ENCODE results near the gene SYT17. TPM values are rescaled to one million over a fixed set of nuclear protein-coding genes. Genes with fewer than 3 reads are reported as not detected.

SYT17 gene
- total RNA-seq, 2 donors from 2014 or later: 3.9 to 9.2 TPM

- no peaks in the 10 kb centered on the region for H3K9me3 ChIP-seq
- TF ChIP-seq, protein P1, sequence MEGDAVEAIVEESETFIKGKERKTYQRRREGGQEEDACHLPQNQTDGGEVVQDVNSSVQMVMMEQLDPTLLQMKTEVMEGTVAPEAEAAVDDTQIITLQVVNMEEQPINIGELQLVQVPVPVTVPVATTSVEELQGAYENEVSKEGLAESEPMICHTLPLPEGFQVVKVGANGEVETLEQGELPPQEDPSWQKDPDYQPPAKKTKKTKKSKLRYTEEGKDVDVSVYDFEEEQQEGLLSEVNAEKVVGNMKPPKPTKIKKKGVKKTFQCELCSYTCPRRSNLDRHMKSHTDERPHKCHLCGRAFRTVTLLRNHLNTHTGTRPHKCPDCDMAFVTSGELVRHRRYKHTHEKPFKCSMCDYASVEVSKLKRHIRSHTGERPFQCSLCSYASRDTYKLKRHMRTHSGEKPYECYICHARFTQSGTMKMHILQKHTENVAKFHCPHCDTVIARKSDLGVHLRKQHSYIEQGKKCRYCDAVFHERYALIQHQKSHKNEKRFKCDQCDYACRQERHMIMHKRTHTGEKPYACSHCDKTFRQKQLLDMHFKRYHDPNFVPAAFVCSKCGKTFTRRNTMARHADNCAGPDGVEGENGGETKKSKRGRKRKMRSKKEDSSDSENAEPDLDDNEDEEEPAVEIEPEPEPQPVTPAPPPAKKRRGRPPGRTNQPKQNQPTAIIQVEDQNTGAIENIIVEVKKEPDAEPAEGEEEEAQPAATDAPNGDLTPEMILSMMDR (IDR thresholded peaks at IDR 0.05): no peak
- H3K4me1 ChIP-seq: peaks cover 13% of the 10 kb centered on the region
- ATAC-seq: no peak
- H3K27ac ChIP-seq: no peak overlapping the region
- H3K4me3 ChIP-seq: no peak overlapping the region
- WGBS, 2 donors: 56 to 64% methylated on average over 8 of the region's 8 CpGs
- intact Hi-C loops (cut with DNase I): no loop called here
- H3K36me3 ChIP-seq (replicated peaks in 1 of 2; ENCODE audit: insufficient read depth in 1 of 2, low read depth in 2 of 2): no peaks in the 10 kb centered on the region
- DNase-seq: no peak
- no peaks in the 10 kb centered on the region for H3K27me3 ChIP-seq
Observed at GRCh38 chr16:19173059-19173458, 5.0 kb downstream of the SYT17 start.

DNA sequence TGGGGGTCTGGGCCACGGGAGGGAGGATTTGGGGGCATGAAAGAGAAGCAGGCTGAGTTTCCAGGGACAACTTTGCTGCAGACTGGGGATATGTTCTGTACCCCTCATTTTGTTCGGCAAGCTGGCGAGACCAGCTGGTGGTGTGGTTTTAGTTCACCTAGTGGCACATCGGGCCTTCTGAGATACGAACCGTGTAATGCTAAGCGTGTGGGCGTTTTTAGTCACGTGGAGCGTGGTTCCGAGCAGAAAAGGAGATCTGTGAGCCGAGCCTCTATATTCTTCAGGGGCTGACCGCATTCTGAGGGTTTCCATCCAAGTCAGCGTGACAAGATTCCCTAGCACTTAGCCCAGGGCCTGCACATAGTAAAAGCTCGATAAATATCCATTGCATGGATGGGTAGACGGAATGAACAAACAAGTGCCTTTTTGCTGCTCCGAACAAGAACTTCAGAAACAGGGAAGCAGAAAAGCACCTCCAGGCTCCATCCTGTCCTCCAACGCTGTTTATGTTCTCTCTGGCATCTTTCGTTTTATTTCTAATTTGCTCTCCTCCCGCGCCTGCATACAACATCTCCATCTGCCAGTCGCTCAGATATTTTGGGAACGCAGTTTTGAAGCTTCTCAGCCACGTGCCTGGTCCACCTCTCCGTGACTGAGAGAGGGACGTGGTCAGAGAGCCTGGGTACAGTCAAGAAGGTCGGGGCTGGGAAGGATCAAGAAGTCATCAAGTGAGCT is 5.8 kb downstream of the SYT17 start:
- WGBS, 2 donors: 87 to 89% methylated on average over 25 to 27 of the region's 27 CpGs
- Histone ChIP-seq H3K27me3 (no peaks in the 10 kb centered on the region), H3K4me1 (peaks cover 5% of the 10 kb centered on the region), H3K27ac (no peak overlapping the region), H3K9me3 (no peaks in the 10 kb centered on the region), H3K4me3 (no peak overlapping the region), H3K36me3 (replicated peaks in 1 of 2; ENCODE audit: insufficient read depth in 1 of 2, low read depth in 2 of 2) (no peaks in the 10 kb centered on the region)
- ATAC-seq (no peak), DNase-seq (no peak)
- intact Hi-C loops (cut with DNase I): no loop called here
- TF ChIP-seq POLR2A (IDR thresholded peaks at IDR 0.05): no peak
- TF ChIP-seq, protein P1 (IDR thresholded peaks at IDR 0.05): no peak

- Histone ChIP-seq H3K36me3 (replicated peaks in 1 of 2; ENCODE audit: insufficient read depth in 1 of 2, low read depth in 2 of 2) (no peaks in the 10 kb centered on the region), H3K9me3 (no peaks in the 10 kb centered on the region), H3K27ac (no peak overlapping the region), H3K4me3 (no peak overlapping the region), H3K4me1 (no peaks in the 10 kb centered on the region), H3K27me3 (no peaks in the 10 kb centered on the region)
- ATAC-seq: no peak
- intact Hi-C loops (cut with DNase I): no loop called here
- no peak for DNase-seq
- no peak for TF ChIP-seq POLR2A (IDR thresholded peaks at IDR 0.05)
- TF ChIP-seq, protein P1 (IDR thresholded peaks at IDR 0.05): no peak
- WGBS, 2 donors: 82 to 85% methylated on average over 3 of the region's 3 CpGs
Observed at GRCh38 chr16:19174478-19174877, 6.4 kb downstream of the SYT17 start.

GRCh38 chr16:19175492-19176262 is 7.6 kb downstream of the SYT17 start:
- 70 to 77% methylated on average over 9 of the region's 9 CpGs for WGBS, 2 donors
- H3K4me1 ChIP-seq: no peaks in the 10 kb centered on the region
- H3K27me3 ChIP-seq: no peaks in the 10 kb centered on the region
- no peak overlapping the region for H3K4me3 ChIP-seq
- H3K9me3 ChIP-seq: no peaks in the 10 kb centered on the region
- no peaks in the 10 kb centered on the region for H3K36me3 ChIP-seq (replicated peaks in 1 of 2; ENCODE audit: insufficient read depth in 1 of 2, low read depth in 2 of 2)
- intact Hi-C loops (cut with DNase I): no loop called here
- DNase-seq: no peak
- no peak overlapping the region for H3K27ac ChIP-seq
- TF ChIP-seq, protein P1 (IDR thresholded peaks at IDR 0.05): no peak
- no peak for TF ChIP-seq POLR2A (IDR thresholded peaks at IDR 0.05)
- ATAC-seq: no peak

All from body of pancreas (tissue), 4 donors.